Esophagus muscularis mucosa (tissue), 4 donors: ENCODE results near the gene NKPD1. TPM values are rescaled to one million over a fixed set of nuclear protein-coding genes. Genes with fewer than 3 reads are reported as not detected.
A peak's percentile ranks its signal among the peaks of the same experiment; 100 is the strongest.

Experiments
- DNase-seq: peaks from one replicate; pipeline ENCODE4 v3.0.0-alpha.2; 2017; ENCODE audit errors: extremely low spot score
- H3K27ac ChIP-seq, 4 donors: fragments of 200-600 bp; sonication (generic); replicated peaks in 1 of 4; 1 replicate in 3 of 4; 2 replicates in 1 of 4; pipeline ENCODE4 v1.5.1; 2016 to 2019; ENCODE audit warnings: mild to moderate bottlenecking in 1 of 4
- H3K27me3 ChIP-seq, 4 donors: fragments of 200-600 bp; sonication (generic); one replicate each; pipeline versions ENCODE4 v1.5.1 to v1.6.0; 2016 to 2019
- H3K36me3 ChIP-seq, 4 donors: fragments of 200-600 bp; sonication (generic); one replicate each; pipeline ENCODE4 v1.5.1; 2016 to 2019
- H3K4me1 ChIP-seq, 4 donors: fragments of 200-600 bp; sonication (generic); one replicate each; pipeline ENCODE4 v1.5.1; 2016 to 2019
- H3K4me3 ChIP-seq, 4 donors: fragments of 200-600 bp; sonication (generic); 1 replicate in 2 of 4; 2 replicates in 2 of 4; pipeline ENCODE4 v1.5.1; 2016 to 2019; ENCODE audit warnings: mild to moderate bottlenecking in 4 of 4, moderate library complexity in 1 of 4
- H3K9me3 ChIP-seq, 4 donors: fragments of 200-600 bp; sonication (generic); 1 replicate in 3 of 4; 2 replicates in 1 of 4; pipeline ENCODE4 v1.5.1; 2016 to 2019
- CTCF ChIP-seq, 3 experiments: fragments of 200-600 bp in 2 of 3; fragments of 450-650 bp in 1 of 3; sonication (generic) in 2 of 3; IDR thresholded peaks; one replicate each; pipeline ENCODE4 v1.5.1; 2017 to 2019; ENCODE audit warnings: antibody characterized with exemption in 3 of 3, mild to moderate bottlenecking in 2 of 3, moderate library complexity in 1 of 3
- EP300 ChIP-seq: sonication (generic); formaldehyde crosslinking; IDR thresholded peaks from one replicate; pipeline ENCODE4 v1.6.1; 2017; ENCODE audit warnings: antibody characterized with exemption
- POLR2A ChIP-seq: fragments of 450-650 bp; IDR thresholded peaks from one replicate; pipeline ENCODE4 v1.6.1; 2017; ENCODE audit warnings: antibody characterized with exemption, moderate library complexity, mild to moderate bottlenecking, low read depth
- POLR2AphosphoS5 ChIP-seq, 2 donors: sonication (generic); formaldehyde crosslinking; IDR thresholded peaks; one replicate each; pipeline ENCODE4 v1.6.1; 2017; ENCODE audit warnings: antibody characterized with exemption in 2 of 2
- WGBS: methylation state at CpG from one replicate; pipeline ENCODE4 v1.1.5; 2018; 5-methylcytosine and 5-hydroxymethylcytosine counted together
- intact Hi-C: fragments of 100-400 bp; cut with DNase I; formaldehyde crosslinking; loops from one replicate; pipeline ENCODE4 v1.15.1; 2023
- total RNA-seq, 4 donors: library from RNA; depleted of rRNA; stranded (reverse); fragments of >200 nt; gene quantifications; one replicate each; pipeline versions ENCODE4 v1.1.0 to v1.2.1, GENCODE V29; 2016

The NKPD1 gene
- total RNA-seq, 4 donors from 2014 or later = 0.26 TPM; not detected in 3

- Histone ChIP-seq H3K9me3 (no peaks in the 10 kb centered on the region), H3K4me1 (peaks cover 12 to 23% (median 18%) of the 10 kb centered on the region in 4 donors), H3K4me3 (no peak overlapping the region), H3K27ac (peak overlapping the region in 3 of 4 donors; percentile 7 to 66 (median 40)), H3K36me3 (peaks cover 7 to 27% (median 21%) of the 10 kb centered on the region in 4 donors), H3K27me3 (no peaks in the 10 kb centered on the region)
- no peak for DNase-seq
- intact Hi-C loops = no loop called here
- TF ChIP-seq POLR2AphosphoS5 (IDR thresholded peaks at IDR 0.05) (no peak), EP300 (no peak), POLR2A (no peak), CTCF (IDR thresholded peaks at IDR 0.05) (no peak)
- WGBS = 70% methylated on average over 16 of the region's 17 CpGs
These were observed 23.5 kb downstream of the NKPD1 start for GRCh38 chr19:45137179-45137761.

- H3K36me3 ChIP-seq = peaks cover 1 to 21% (median 15%) of the 10 kb centered on the region in 4 donors
- intact Hi-C loops = no loop called here
- TF ChIP-seq CTCF (IDR thresholded peaks at IDR 0.05) (no peak), POLR2A (no peak), POLR2AphosphoS5 (IDR thresholded peaks at IDR 0.05) (no peak), EP300 (no peak)
- no peaks in the 10 kb centered on the region for H3K27me3 ChIP-seq
- no peaks in the 10 kb centered on the region for H3K9me3 ChIP-seq
- no peak overlapping the region for H3K4me3 ChIP-seq
- peak overlapping the region in 3 of 4 donors; percentile 7 to 66 (median 40) for H3K27ac ChIP-seq
- no peak for DNase-seq
- 47% methylated on average over 7 of the region's 12 CpGs for WGBS
- peaks cover 12 to 23% (median 18%) of the 10 kb centered on the region in 4 donors for H3K4me1 ChIP-seq
These were observed 24.1 kb downstream of the NKPD1 start for GRCh38 chr19:45136507-45137178.

GRCh38 chr19:45135176-45135885, 25.5 kb downstream of the NKPD1 start:
- intact Hi-C loops = no loop called here
- 92% methylated on average over 20 of the region's 21 CpGs for WGBS

GRCh38 chr19:45133661-45134060, 27.1 kb downstream of the NKPD1 start:
- Histone ChIP-seq H3K27ac (no peak overlapping the region), H3K9me3 (no peaks in the 10 kb centered on the region), H3K4me3 (no peak overlapping the region), H3K4me1 (peaks cover 12 to 23% (median 21%) of the 10 kb centered on the region in 4 donors), H3K27me3 (no peaks in the 10 kb centered on the region), H3K36me3 (peaks cover 0 to 4% (median 0%) of the 10 kb centered on the region in 4 donors)
- DNase-seq = no peak
- intact Hi-C loops = no loop called here
- WGBS = 94% methylated on average over 8 of the region's 8 CpGs
- TF ChIP-seq CTCF (IDR thresholded peaks at IDR 0.05) (no peak), POLR2A (no peak), EP300 (no peak), POLR2AphosphoS5 (IDR thresholded peaks at IDR 0.05) (no peak)

More at GRCh38 chr19:45135176-45135885, 25.5 kb downstream of the NKPD1 start:
- TF ChIP-seq EP300 = no peak
- no peak for TF ChIP-seq POLR2AphosphoS5 (IDR thresholded peaks at IDR 0.05)
- no peak for TF ChIP-seq CTCF (IDR thresholded peaks at IDR 0.05)
- no peak for TF ChIP-seq POLR2A
- peaks cover 0 to 7% (median 2%) of the 10 kb centered on the region in 4 donors for H3K36me3 ChIP-seq
- peaks cover 12 to 23% (median 19%) of the 10 kb centered on the region in 4 donors for H3K4me1 ChIP-seq
- no peak for DNase-seq
- no peak overlapping the region for H3K27ac ChIP-seq
- H3K9me3 ChIP-seq = no peaks in the 10 kb centered on the region
- no peaks in the 10 kb centered on the region for H3K27me3 ChIP-seq
- no peak overlapping the region for H3K4me3 ChIP-seq
